Suprapubic skin (tissue), 4 donors: ENCODE measurements around the gene MAFF.

Experiments
- EP300 ChIP-seq: sonication (generic); formaldehyde crosslinking; IDR thresholded peaks from one replicate; pipeline ENCODE4 v1.6.1; 2017; ENCODE audit warnings: antibody characterized with exemption
- POLR2A ChIP-seq, 2 donors: fragments of 450-650 bp; IDR thresholded peaks; one replicate each; pipeline ENCODE4 v1.6.1; 2017; ENCODE audit warnings: antibody characterized with exemption in 2 of 2, mild to moderate bottlenecking in 2 of 2, moderate library complexity in 2 of 2
- POLR2AphosphoS5 ChIP-seq, 3 donors: sonication (generic); formaldehyde crosslinking; IDR thresholded peaks; one replicate each; pipeline ENCODE4 v1.6.1; 2017; ENCODE audit warnings: antibody characterized with exemption in 3 of 3
- TF ChIP-seq, protein P1 (sequence below), 2 donors: fragments of 200-600 bp in 1 of 2; fragments of 450-650 bp in 1 of 2; sonication (generic) in 1 of 2; IDR thresholded peaks; one replicate each; pipeline ENCODE4 v1.5.1; 2016 to 2019; ENCODE audit warnings: antibody characterized with exemption in 2 of 2, mild to moderate bottlenecking in 1 of 2, moderate library complexity in 1 of 2

DNA sequence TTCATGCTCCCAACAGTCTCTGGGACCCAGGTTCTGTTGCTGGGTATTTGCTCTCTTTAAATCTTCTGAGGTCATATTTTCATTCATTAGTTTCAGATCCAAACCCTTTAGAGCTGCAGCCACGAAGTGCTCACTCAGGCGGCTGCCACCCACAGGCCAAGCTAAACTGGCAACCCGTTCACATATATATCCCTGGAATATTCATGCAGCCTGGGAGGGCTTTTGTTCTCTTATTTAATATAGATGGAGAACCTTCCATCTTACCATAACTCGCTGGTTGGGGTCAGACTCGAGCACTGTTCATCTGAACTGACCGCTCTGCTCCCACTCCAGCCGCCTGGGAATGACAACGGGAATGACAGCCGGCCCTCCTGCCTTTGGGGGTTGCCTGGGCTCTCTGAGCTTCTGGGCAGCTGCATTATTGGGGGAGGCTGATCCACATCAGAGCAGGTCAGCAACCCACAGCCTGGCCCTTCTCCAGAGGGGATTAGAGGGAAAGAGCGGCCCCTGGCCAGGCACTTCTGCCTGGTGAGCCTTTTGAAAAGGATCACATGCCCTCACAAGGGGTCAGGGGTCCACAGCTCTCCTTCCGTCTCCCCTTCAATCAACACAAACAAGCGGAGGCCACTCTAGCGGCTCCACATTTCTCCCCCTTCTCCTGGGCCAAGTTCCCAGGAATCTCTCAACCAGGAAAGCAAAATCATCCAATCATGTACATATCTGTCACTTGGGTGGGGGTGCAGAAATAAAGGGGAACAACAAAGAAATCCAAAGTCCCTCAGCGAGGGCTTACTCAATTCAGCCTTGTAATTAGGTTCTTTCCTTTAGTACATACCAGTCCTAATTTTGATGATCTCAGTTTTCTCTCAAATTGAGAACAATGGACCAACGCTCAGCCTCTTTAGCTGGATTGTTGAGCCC is 59.2 kb downstream of the MAFF start:
- TF ChIP-seq EP300 (no peak), POLR2A (IDR thresholded peaks at IDR 0.05) (no peak), POLR2AphosphoS5 (IDR thresholded peaks at IDR 0.05) (no peak)
- TF ChIP-seq, protein P1, sequence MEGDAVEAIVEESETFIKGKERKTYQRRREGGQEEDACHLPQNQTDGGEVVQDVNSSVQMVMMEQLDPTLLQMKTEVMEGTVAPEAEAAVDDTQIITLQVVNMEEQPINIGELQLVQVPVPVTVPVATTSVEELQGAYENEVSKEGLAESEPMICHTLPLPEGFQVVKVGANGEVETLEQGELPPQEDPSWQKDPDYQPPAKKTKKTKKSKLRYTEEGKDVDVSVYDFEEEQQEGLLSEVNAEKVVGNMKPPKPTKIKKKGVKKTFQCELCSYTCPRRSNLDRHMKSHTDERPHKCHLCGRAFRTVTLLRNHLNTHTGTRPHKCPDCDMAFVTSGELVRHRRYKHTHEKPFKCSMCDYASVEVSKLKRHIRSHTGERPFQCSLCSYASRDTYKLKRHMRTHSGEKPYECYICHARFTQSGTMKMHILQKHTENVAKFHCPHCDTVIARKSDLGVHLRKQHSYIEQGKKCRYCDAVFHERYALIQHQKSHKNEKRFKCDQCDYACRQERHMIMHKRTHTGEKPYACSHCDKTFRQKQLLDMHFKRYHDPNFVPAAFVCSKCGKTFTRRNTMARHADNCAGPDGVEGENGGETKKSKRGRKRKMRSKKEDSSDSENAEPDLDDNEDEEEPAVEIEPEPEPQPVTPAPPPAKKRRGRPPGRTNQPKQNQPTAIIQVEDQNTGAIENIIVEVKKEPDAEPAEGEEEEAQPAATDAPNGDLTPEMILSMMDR (IDR thresholded peaks at IDR 0.05) = no peak
